Activated T-cell treated with anti-CD3 and anti-CD28 coated beads for 4 hours (primary cell): ENCODE data around the gene PDE8A.

Experiments used
- DNase-seq: peaks from one replicate; pipeline ENCODE4 v3.0.0-alpha.2; 2020

PDE8A gene

GRCh38 chr15:85014932-85015331, 33.3 kb downstream of the PDE8A start:
- DNase-seq, result no peak

DNA sequence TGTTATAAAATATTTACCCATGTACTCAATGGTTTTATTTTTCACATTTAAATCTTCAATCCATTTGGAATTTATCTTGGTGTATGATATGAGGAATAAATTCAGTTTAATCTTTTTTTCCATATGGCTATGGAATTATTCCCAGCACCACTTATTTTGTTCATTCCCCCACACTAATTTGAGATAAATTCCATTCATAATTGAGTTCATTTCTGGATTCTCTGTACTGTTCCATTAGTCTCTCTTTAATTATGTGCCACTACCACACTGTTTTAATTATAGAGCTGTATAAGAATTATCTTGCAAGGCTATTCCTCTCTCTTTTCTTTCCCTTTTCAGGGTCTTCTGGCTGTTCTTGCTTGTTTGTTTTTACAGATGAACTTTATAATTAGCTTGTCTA, 34.6 kb downstream of the PDE8A start:
- no peak for DNase-seq

DNA sequence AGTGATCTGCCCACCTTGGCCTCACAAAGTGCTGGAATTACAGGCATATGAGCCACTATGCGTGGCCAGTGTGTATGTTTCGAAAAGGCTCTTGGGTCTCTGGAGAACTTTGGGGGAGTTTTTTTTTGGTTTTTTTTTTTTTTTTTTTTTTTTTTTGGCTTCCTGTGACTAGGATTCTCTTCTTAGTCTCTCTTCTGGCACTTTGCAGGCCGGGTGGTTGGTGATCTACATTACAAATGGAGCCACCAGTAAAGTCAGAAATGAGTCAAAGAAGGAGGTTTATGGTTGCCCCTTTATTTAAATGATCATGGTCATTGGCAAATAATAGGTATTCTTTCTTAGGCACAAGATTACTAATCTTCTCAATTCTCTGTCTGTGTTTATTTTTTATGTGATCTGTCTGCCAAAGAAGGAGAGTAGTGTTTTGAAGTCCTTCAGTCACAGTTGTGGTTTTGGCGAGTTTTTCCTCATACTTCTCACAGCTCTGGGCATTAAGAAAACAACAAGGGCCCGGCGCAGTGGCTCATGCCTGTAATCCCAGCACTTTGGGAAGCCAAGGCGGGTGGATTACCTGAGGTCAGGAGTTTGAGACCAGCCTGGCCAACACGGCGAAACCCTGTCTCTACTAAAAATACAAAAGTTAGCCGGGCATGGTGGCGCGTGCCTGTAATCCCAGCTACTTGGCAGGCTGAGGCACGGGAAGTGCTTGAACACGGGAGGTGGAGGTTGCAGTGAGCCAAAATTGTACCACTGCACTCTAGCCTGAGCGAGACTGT, 38.3 kb downstream of the PDE8A start:
- DNase-seq, result no peak

DNA sequence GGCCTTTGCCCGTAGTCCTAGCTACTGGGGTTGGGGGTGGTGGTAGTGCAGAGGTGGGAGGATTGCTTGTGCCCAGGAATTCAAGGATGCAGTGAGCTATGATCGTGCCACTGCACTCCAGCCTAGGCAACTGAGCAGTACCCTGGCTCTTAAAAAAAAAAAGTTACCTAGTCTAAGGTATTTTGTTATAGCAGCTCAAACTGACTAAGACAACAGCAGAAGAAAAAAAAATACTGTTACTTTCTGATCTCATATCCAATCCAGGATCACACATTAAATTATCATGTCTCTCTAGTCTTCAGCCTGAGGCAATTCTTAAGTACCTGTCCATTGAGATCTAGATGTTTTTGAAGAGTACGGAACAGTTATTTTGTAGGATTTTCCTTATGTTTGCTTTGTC, 39.8 kb downstream of the PDE8A start:
- no peak for DNase-seq

- no peak for DNase-seq
Measured at GRCh38 chr15:85022860-85023403, 41.3 kb downstream of the PDE8A start.

DNA sequence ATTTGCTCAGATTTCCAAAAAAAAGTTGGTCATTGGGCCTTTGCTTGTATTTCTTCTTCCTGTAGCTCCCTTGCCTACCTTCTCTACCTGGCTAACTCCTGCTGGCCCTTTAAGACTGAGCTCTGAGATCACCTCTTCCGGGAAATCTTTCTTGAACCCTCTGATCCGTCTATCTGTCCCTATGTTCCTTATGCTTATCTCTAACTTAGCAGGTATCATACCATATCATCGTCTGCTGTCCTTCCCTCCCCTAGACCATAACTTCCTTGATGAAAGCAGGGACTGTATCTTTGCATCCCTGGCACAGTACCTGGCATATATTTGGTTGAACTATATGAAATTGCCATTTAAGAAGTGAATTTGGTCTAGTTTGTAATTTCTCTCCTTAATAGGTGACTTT, 42.3 kb downstream of the PDE8A start:
- no peak for DNase-seq

DNA sequence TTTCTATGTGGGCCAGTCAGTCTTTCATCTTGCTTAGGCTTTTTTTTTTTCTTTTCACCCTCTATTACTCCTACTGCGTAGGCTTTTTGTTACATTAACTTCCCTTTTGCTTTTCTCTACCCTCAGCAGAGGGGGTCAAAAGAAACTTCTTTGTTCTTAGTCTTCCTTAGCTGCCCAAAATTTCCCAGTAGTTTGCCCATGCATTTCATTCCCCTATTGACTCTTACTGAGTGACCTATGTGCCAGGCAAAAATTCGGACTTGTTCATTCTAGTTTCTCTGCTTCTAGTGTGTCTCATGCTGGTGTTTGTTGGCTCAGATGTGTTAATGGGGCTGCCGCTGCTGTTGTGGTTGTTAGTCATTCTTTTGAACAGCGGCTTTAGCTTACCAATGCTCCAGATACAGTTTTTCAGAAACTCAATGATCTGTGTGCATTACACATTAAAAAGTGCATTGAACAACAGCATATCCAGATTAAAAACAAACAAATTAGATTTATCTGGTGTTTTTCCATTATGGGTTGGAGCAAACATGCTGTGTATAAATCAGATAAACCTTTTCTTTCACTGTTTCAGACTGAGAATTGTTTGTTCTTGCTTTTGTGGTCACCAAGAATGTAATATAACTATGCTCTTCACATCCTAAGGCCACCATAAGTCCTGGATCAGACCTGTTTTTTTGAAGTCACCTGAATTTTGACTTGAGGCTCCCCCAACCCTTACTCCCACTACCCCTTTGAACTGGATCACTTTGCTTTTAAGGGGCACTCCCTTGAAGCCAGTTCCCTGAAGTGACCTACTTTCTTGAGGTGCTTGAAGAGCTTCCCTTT, 43.1 kb downstream of the PDE8A start:
- DNase-seq, result no peak

DNA sequence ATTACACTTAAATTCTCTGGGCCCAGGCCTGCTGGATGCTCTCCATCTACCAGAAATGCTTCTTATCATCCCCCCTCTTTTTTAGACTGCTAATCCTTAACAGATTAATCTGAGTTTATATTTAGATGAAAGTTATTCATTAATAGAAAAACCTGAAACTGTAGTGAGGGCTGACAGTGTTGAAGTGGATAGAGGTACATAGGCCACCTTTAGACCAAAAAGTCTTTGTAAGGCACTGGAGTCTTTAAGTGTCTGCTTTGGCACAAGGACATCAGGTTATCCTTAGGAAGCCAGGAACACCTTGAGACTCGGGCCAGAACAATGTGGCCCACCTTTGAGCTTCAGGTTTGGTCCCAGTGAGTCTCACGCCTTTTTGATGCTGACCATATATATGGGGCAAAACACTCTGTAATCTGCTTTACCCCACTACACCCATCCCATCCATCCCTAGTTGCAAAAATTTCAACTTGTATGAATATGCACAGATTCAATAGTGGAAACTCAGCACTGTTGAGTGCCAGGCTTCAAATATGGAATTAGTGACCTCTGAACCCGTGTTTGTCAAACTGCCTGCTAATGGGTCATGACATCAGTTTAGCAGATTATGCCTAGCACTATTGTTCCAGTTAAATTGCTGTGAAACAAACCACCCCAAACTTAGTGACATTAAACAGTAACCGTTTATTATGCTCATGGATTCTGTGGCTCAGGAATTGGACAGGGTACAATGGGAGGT, 44.0 kb downstream of the PDE8A start:
- no peak for DNase-seq

GRCh38 chr15:85026304-85027032, 44.8 kb downstream of the PDE8A start:
- no peak for DNase-seq

DNA sequence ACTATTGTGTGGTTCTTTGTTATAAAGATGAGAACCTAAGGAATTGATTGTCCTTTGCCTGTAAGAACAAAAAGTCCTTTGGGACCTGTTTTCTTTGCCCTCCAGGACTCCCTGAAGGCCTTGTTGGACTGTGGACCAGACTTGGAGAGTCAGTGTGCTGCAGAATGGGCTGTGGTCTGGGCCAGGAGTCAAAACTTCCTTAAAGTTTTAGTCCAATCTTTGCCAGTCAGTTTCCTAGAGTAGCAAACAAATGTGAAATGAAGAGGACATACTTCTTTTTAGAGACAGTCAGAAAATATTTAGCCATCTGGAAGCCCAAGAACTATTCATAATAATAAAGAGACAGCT, 45.4 kb downstream of the PDE8A start:
- DNase-seq, result no peak

DNA sequence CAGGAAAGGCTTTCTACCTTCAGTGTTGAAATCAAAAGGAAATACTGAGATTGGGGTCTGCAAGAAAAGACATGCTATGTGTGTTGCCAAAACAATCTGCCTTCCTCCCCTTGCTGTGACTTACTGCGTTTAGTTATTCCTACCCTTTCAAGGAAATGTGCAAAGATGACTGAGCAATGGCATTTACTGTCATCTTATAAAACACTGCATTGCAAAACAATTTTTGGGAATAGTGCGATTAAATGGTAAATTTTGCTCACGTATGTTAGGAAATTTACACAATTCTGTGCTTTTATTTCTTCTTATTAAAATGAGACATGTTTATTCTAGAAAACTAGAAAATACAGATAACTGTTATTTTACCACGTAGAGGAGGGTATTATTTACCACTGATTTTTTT, 45.8 kb downstream of the PDE8A start:
- no peak for DNase-seq

GRCh38 chr15:85028416-85028815, 46.8 kb downstream of the PDE8A start:
- no peak for DNase-seq

DNA sequence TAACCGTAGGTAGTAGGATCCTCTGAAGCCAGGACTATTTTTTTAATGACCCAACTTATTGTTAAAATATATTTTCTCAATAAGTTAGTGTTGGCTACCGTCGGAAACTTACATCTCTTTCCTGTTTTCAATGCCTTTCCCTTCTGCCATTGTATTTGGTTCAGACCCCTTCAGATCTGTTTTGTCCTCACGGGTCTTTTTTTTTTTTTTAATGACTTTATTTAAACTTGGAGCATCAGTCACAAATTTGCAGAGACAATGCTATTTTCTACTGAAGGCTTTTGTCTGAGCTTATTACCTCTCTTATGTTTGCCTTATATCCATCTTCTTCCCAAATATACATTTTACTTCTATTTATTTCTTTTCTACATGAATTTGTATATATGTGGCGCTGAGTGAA, 47.6 kb downstream of the PDE8A start:
- no peak for DNase-seq

GRCh38 chr15:85030301-85030929, 48.8 kb downstream of the PDE8A start:
- DNase-seq, result no peak

GRCh38 chr15:85031086-85031943, 49.7 kb downstream of the PDE8A start:
- no peak for DNase-seq

DNA sequence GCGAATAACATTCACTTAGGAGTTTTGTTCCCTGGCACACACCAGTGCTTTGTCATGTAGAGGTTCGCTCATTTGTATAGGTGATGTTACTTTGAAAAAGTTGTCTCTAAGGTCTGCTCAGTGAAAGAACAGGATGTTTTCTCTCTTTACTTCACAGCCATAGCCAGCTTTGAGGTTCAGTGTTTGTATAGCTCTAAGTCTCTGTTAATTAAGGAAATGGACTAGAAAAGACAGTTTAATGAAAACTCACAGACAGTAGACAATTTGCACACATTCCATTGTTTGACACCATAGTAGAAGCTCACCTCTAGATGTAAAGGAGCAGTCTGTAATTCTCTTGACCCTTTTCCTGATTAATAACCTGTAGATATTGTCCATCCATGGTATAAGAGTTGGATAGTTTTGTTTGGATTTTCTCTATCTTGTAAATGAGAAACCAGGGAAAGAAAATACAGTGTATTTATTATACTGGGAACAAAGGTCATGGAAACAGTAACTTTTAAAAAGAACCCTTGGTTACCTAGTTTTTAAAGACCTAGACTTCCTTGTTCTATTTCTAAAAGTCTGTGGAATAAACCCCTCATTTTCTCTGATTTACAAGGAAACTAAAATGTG, 50.4 kb downstream of the PDE8A start:
- DNase-seq, result no peak

DNA sequence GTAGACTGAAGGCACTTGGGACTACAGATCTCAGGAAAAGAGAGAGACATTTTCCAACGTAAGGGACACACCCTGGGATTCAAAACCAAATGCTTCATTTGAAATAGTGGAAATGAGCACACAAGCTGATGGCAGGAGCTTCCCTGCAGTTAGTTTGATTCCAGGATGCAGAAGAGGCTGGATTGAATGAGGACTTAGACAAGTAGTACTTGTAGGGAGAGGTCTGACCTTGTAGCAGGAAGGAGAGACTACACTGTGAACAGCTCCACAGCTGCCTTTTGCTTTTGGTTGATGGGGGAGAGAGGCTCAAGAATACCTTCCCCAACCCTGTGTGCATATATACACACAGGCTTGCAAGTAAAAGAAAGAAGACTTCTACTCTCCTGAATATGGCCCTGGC, 51.5 kb downstream of the PDE8A start:
- DNase-seq, result no peak

- DNase-seq, result no peak
Measured at GRCh38 chr15:85034276-85034675, 52.6 kb downstream of the PDE8A start.

DNA sequence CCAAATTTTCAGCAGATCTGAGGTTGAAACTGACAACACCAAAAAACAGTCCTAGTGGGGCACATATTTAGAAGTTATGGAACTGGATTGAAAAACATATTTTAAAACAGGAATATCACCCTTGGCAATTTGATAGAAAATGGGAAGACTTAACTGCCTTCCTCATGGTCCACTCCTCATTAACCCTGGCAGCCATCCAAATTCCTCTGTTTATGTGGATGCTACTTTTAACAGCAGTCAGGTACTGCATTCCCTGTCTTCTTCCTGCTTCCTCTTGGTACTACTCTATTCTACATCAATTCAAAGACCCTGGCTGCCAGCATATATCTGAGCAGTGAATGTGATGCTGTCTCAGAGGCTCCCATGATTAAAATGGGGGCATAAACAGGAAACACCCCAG, 54.3 kb downstream of the PDE8A start:
- no peak for DNase-seq

- DNase-seq, result no peak
Measured at GRCh38 chr15:85036716-85037115, 55.1 kb downstream of the PDE8A start.

- no peak for DNase-seq
Measured at GRCh38 chr15:85037641-85038040, 56.0 kb downstream of the PDE8A start.
